ENCODE measurements around the gene SEH1L.
A peak's percentile ranks its signal among the peaks of the same experiment; 100 is the strongest.
"Not testable (repeated sequence)": the region's sequence is repeated elsewhere in the genome, so short reads cannot be mapped to it uniquely, and the experiment has no call there.

SEH1L gene

GRCh38 chr18:12947285-12948049, at the start of gene SEH1L:
TSS of gene SEH1L (plus strand) at chr18:12948011. CDS start at chr18:12948122, 111 bp downstream.
- DNase-seq (ENCODE audit: extremely low read depth in 1 of 2, low read depth in 1 of 2) = peak; percentile 98 to 99

- DNase-seq (ENCODE audit: extremely low read depth in 1 of 2, low read depth in 1 of 2) = not testable (repeated sequence)
These were observed 46.6 kb upstream of the SEH1L start for GRCh38 chr18:12901208-12901607.

- DNase-seq (ENCODE audit: extremely low read depth in 1 of 2, low read depth in 1 of 2) = no peak
These were observed 43.7 kb upstream of the SEH1L start for GRCh38 chr18:12904012-12904516.

GRCh38 chr18:12906119-12906518, 41.7 kb upstream of the SEH1L start:
- no peak for DNase-seq (ENCODE audit: extremely low read depth in 1 of 2, low read depth in 1 of 2)

GRCh38 chr18:12906773-12907172, 41.0 kb upstream of the SEH1L start:
- DNase-seq (ENCODE audit: extremely low read depth in 1 of 2, low read depth in 1 of 2) = no peak

GRCh38 chr18:12907258-12907925, 40.4 kb upstream of the SEH1L start:
- DNase-seq (ENCODE audit: extremely low read depth in 1 of 2, low read depth in 1 of 2) = no peak

- no peak for DNase-seq (ENCODE audit: extremely low read depth in 1 of 2, low read depth in 1 of 2)
These were observed 39.1 kb upstream of the SEH1L start for GRCh38 chr18:12908706-12909105.

- DNase-seq (ENCODE audit: extremely low read depth in 1 of 2, low read depth in 1 of 2) = peak in 1 of 2 donors; percentile 31
These were observed 36.5 kb upstream of the SEH1L start for GRCh38 chr18:12911025-12911928.

- DNase-seq (ENCODE audit: extremely low read depth in 1 of 2, low read depth in 1 of 2) = no peak
These were observed 35.7 kb upstream of the SEH1L start for GRCh38 chr18:12911929-12912703.

GRCh38 chr18:12921178-12921577, 26.6 kb upstream of the SEH1L start:
- peak in 1 of 2 donors; percentile 18 for DNase-seq (ENCODE audit: extremely low read depth in 1 of 2, low read depth in 1 of 2)

- DNase-seq (ENCODE audit: extremely low read depth in 1 of 2, low read depth in 1 of 2) = no peak
These were observed 25.5 kb upstream of the SEH1L start for GRCh38 chr18:12922266-12922665.

GRCh38 chr18:12924616-12925015, 23.2 kb upstream of the SEH1L start:
- no peak for DNase-seq (ENCODE audit: extremely low read depth in 1 of 2, low read depth in 1 of 2)

- DNase-seq (ENCODE audit: extremely low read depth in 1 of 2, low read depth in 1 of 2) = no peak
These were observed 19.6 kb upstream of the SEH1L start for GRCh38 chr18:12928206-12928605.

GRCh38 chr18:12928641-12929040, 19.2 kb upstream of the SEH1L start:
- DNase-seq (ENCODE audit: extremely low read depth in 1 of 2, low read depth in 1 of 2) = no peak

- DNase-seq (ENCODE audit: extremely low read depth in 1 of 2, low read depth in 1 of 2) = no peak
These were observed 18.2 kb upstream of the SEH1L start for GRCh38 chr18:12929477-12930083.

GRCh38 chr18:12930376-12930775, 17.4 kb upstream of the SEH1L start:
- no peak for DNase-seq (ENCODE audit: extremely low read depth in 1 of 2, low read depth in 1 of 2)

GRCh38 chr18:12930908-12931307, 16.9 kb upstream of the SEH1L start:
- no peak for DNase-seq (ENCODE audit: extremely low read depth in 1 of 2, low read depth in 1 of 2)

GRCh38 chr18:12933327-12933726, 14.5 kb upstream of the SEH1L start:
- DNase-seq (ENCODE audit: extremely low read depth in 1 of 2, low read depth in 1 of 2) = no peak

- DNase-seq (ENCODE audit: extremely low read depth in 1 of 2, low read depth in 1 of 2) = peak; percentile 47 to 59
These were observed 13.2 kb upstream of the SEH1L start for GRCh38 chr18:12934454-12935071.
